ENCODE results near the gene ATP8A2.

- TF ChIP-seq POLR2A (IDR thresholded peaks at IDR 0.05) (no peak), CTCF (IDR thresholded peaks at IDR 0.05) (no peak), POLR2AphosphoS5 (IDR thresholded peaks at IDR 0.05) (no peak)
These were observed 580.1 kb downstream of the ATP8A2 start for GRCh38 chr13:25951831-25952230.
